HG03565 (cell line): ENCODE data around the gene CHMP2A.
A peak's percentile ranks its signal among the peaks of the same experiment; 100 is the strongest.

Experiments used
- ATAC-seq: cut with Tn5 transposase; IDR thresholded peaks from one replicate; pipeline ENCODE4 v1.9.1; 2021; ENCODE audit warnings: mild to moderate bottlenecking, moderate library complexity; ENCODE audit not compliant: unreplicated experiment

Gene CHMP2A

GRCh38 chr19:58556622-58557220 is 1.8 kb upstream of the CHMP2A start:
- no peak for ATAC-seq

GRCh38 chr19:58555920-58556621 is 1.2 kb upstream of the CHMP2A start:
- no peak for ATAC-seq

- no peak for ATAC-seq
Measured at GRCh38 chr19:58555369-58555885, 522 bp upstream of the CHMP2A start.

GRCh38 chr19:58553799-58554493 is 959 bp downstream of the CHMP2A start:
- no peak for ATAC-seq

- no peak for ATAC-seq
Measured at GRCh38 chr19:58552655-58553054, 2.2 kb downstream of the CHMP2A start.

- ATAC-seq = no peak
Measured at GRCh38 chr19:58551577-58552471, 3.1 kb downstream of the CHMP2A start.

GRCh38 chr19:58551123-58551497 is 3.8 kb downstream of the CHMP2A start:
- ATAC-seq = no peak

- no peak for ATAC-seq
Measured at GRCh38 chr19:58550362-58551122, 4.4 kb downstream of the CHMP2A start.

GRCh38 chr19:58549664-58550361 is 5.1 kb downstream of the CHMP2A start:
- ATAC-seq = no peak

- ATAC-seq = no peak
Measured at GRCh38 chr19:58548859-58549663, 5.8 kb downstream of the CHMP2A start.

- no peak for ATAC-seq
Measured at GRCh38 chr19:58547323-58548312, 7.3 kb downstream of the CHMP2A start.

- no peak for ATAC-seq
Measured at GRCh38 chr19:58546019-58546530, 8.8 kb downstream of the CHMP2A start.

GRCh38 chr19:58545286-58546018 is 9.5 kb downstream of the CHMP2A start:
- ATAC-seq = no peak

- peak; percentile 37 for ATAC-seq
Measured at GRCh38 chr19:58544591-58545285, 10.2 kb downstream of the CHMP2A start.

- ATAC-seq = peak; percentile 73
Measured at GRCh38 chr19:58543826-58544590, 10.9 kb downstream of the CHMP2A start, which contains the start of gene TRIM28. Gene TRIM28, plus strand, starts transcription at chr19:58544064. Its CDS starts 694 bp downstream, at chr19:58544758.
